DMS153 (cell line): ENCODE results near the gene SLC27A2.

Experiments used
- DNase-seq: peaks from one replicate; lab custom pipeline; 2025; lab: John Stamatoyannopoulos, UW

The SLC27A2 gene

DNA sequence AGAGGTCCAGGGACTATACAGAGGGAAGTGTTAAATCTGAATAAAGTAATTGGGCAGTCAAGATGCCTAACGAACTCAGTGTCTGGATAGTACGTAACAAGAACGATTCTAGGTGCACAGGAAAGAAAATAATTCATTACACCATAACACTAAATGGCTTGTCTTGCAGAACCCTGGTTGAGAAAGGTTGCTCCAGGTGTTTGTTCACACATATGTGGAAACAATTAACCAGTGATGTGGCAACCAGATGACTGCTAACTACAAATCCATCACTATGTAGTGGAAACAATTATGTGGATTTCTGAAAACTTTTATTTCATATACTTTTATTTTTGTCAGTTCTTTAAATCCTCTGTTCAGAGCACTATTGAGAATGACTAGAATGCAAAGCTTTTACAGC is 93.9 kb downstream of the SLC27A2 start:
- no peak for DNase-seq

DNA sequence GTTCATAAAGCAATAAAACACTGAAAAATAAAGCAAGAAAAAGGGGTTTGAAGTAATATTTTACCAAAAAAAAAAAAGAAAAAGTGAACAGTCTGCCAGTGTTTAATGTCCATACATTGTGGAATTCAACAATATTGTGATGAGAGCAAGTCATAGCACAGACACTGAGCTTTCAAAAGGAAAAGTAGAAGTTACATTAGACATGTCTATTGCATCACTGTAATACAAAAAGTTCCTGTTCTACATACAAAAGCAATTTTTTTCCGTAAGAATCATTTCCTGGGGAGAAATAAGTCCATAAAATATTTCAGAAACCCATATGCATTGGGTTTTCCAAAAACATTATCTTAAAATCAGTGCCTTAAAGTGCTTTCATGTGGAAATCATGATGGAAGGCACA is 95.4 kb downstream of the SLC27A2 start:
- no peak for DNase-seq

DNA sequence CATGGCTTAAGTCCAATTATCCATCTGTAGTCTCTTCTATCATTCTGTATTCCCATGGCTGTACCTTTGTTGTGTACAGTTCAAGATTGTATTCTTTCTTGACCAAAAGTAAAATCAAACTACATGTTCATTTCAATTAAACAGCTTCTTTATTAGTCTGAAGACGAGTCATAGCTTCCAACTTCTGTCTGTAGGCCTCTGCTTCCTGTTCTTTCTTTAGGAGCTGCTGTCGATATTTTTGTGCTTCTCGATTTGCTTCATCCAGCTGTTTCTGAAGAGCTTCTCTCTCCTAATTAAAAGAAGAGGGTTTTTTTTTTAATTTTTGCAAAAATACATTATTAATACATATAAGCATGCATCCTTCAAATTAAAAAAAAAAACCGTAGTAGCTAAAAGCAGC is 96.5 kb downstream of the SLC27A2 start:
- no peak for DNase-seq

DNA sequence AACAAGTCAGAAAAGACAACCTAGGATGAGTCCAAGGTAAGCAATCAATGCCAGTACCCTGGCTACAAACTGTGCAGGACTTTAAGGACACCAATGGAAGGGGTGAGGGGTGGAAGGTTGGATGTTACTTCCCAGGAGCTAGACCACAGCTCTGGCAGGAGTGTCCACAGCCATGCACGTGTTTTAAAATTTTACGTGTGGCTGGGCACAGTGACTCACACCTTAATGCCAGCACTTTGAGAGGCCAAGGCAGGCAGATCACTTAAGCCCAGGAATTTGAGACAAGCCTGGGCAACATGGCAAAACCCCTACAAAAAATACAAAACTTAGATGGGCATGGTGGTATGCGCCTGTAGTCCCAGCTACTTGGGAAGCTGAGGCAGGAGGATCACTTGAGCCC is 98.3 kb downstream of the SLC27A2 start:
- DNase-seq, result no peak

DNA sequence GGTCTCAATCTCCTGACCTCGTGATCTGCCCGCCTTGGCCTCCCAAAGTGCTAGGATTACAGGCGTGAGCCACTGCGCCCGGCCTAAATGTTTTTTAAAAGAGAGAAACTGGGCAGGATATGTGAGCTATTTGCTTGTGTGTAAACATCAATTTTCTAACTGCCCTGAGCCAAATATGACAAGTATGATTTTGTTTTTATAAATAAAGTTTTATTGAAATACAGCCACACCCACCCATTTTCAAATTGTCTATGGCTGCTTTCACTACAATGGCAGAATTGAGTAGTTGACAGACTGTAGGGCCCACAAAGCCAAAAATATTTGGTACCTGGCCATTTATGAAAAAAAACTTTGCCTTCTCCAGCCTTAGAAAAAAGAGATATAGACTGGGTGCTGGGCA is 99.4 kb downstream of the SLC27A2 start:
- no peak for DNase-seq
